WTC11 (cell line): ENCODE measurements around the gene FUZ. TPM values are rescaled to one million over a fixed set of nuclear protein-coding genes. Genes with fewer than 3 reads are reported as not detected.
A peak's percentile ranks its signal among the peaks of the same experiment; 100 is the strongest.

Experiments
- ATAC-seq: fragments of 200-7000 bp; cut with Tn5 transposase; 2 replicates; pipeline ENCODE4 v1.10.0; 2021; ENCODE audit warnings: mild to moderate bottlenecking, moderate library complexity
- CTCF ChIA-PET: fragments of 300-600 bp; sonication (Branson Sonifier 250); formaldehyde crosslinking; loops from one replicate; lab custom pipeline; 2021; ENCODE audit warnings: antibody characterized with exemption; lab: Charles Lee
- POLR2A ChIA-PET: fragments of 350-600 bp; sonication (Branson Sonifier 250); formaldehyde crosslinking; loops from one replicate; lab custom pipeline; 2021; ENCODE audit warnings: antibody characterized with exemption; lab: Charles Lee
- DNase-seq: peaks from one replicate; pipeline ENCODE4 v3.0.0; 2021; ENCODE audit warnings: low spot score
- H3K27ac Mint-ChIP-seq: 2 replicates; pipeline ENCODE4 v1.8.0; 2021; ENCODE audit warnings: mixed read lengths
- H3K27me3 Mint-ChIP-seq: 2 replicates; pipeline ENCODE4 v1.8.0; 2021; ENCODE audit warnings: low read depth, mild to moderate bottlenecking, moderate library complexity, mixed read lengths
- H3K36me3 Mint-ChIP-seq: 2 replicates; pipeline ENCODE4 v1.8.0; 2021; ENCODE audit warnings: mixed read lengths
- H3K4me1 Mint-ChIP-seq: 2 replicates; pipeline ENCODE4 v1.8.0; 2022; ENCODE audit warnings: mixed read lengths
- H3K4me3 Mint-ChIP-seq: 2 replicates; pipeline ENCODE4 v1.8.0; 2021; ENCODE audit warnings: mild to moderate bottlenecking, moderate library complexity, mixed read lengths
- H3K9me3 Mint-ChIP-seq: 2 replicates; pipeline ENCODE4 v1.8.0; 2021; ENCODE audit warnings: mixed read lengths
- ESRRA ChIP-seq: sonication (generic); formaldehyde crosslinking; IDR thresholded peaks from 2 replicates; pipeline ENCODE4 v1.8.1; 2022; ENCODE audit warnings: mild to moderate bottlenecking, missing genetic modification reagents, borderline replicate concordance
- FOXP1 ChIP-seq: sonication (generic); formaldehyde crosslinking; IDR thresholded peaks from 2 replicates; pipeline ENCODE4 v1.8.0; 2022; ENCODE audit warnings: missing genetic modification reagents, mild to moderate bottlenecking, moderate library complexity, borderline replicate concordance
- JUN ChIP-seq: sonication (generic); formaldehyde crosslinking; IDR thresholded peaks from 2 replicates; pipeline ENCODE4 v1.8.0; 2023; ENCODE audit warnings: mild to moderate bottlenecking, missing genetic modification reagents
- PRRX2 ChIP-seq: fragments of 250-450 bp; sonication (Bioruptor Pico); IDR thresholded peaks from 2 replicates; pipeline ENCODE4 v1.8.0; 2021; ENCODE audit warnings: mild to moderate bottlenecking
- TP53 ChIP-seq: sonication (generic); formaldehyde crosslinking; IDR thresholded peaks from 2 replicates; pipeline ENCODE4 v1.8.1; 2023; ENCODE audit warnings: mild to moderate bottlenecking, missing genetic modification reagents
- ZNF121 ChIP-seq: sonication (generic); formaldehyde crosslinking; IDR thresholded peaks from 2 replicates; pipeline ENCODE4 v1.8.0; 2023; ENCODE audit warnings: missing genetic modification reagents
- ZNF219 ChIP-seq: sonication (generic); formaldehyde crosslinking; IDR thresholded peaks from 2 replicates; pipeline ENCODE4 v1.8.0; 2023; ENCODE audit warnings: missing genetic modification reagents, mild to moderate bottlenecking, borderline replicate concordance
- ZNF396 ChIP-seq: fragments of 250-450 bp; sonication (Bioruptor Pico); IDR thresholded peaks from 2 replicates; pipeline ENCODE4 v1.8.0; 2021; ENCODE audit warnings: mild to moderate bottlenecking, moderate library complexity, borderline replicate concordance
- total RNA-seq: library from RNA; stranded (reverse); gene quantifications from 3 replicates; pipeline ENCODE4 v1.2.3, GENCODE V29; 2021
- TF ChIP-seq, protein P1 (sequence below): sonication (generic); formaldehyde crosslinking; IDR thresholded peaks from 2 replicates; pipeline ENCODE4 v1.8.0; 2023; ENCODE audit warnings: mild to moderate bottlenecking, missing genetic modification reagents
- TF ChIP-seq, protein P2 (sequence below): sonication (generic); formaldehyde crosslinking; IDR thresholded peaks from 2 replicates; pipeline ENCODE4 v1.8.0; 2023; ENCODE audit warnings: missing genetic modification reagents, mild to moderate bottlenecking, borderline replicate concordance
- TF ChIP-seq, protein P3 (sequence below): sonication (generic); formaldehyde crosslinking; IDR thresholded peaks from 2 replicates; pipeline ENCODE4 v1.8.1; 2023; ENCODE audit warnings: mild to moderate bottlenecking, moderate library complexity, missing genetic modification reagents
- TF ChIP-seq, protein P4 (sequence below): sonication (generic); formaldehyde crosslinking; IDR thresholded peaks from 2 replicates; pipeline ENCODE4 v1.8.0; 2022; ENCODE audit warnings: mild to moderate bottlenecking, missing genetic modification reagents
- TF ChIP-seq, protein P5 (sequence below): sonication (generic); formaldehyde crosslinking; IDR thresholded peaks from 2 replicates; pipeline ENCODE4 v1.8.1; 2023; ENCODE audit warnings: mild to moderate bottlenecking, missing genetic modification reagents
- TF ChIP-seq, protein P6 (sequence below): sonication (generic); formaldehyde crosslinking; IDR thresholded peaks from 2 replicates; pipeline ENCODE4 v1.8.1; 2023; ENCODE audit warnings: mild to moderate bottlenecking, missing genetic modification reagents
- TF ChIP-seq, protein P7 (sequence below): sonication (generic); formaldehyde crosslinking; IDR thresholded peaks from 2 replicates; pipeline ENCODE4 v1.8.0; 2022; ENCODE audit warnings: mild to moderate bottlenecking, missing genetic modification reagents
- TF ChIP-seq, protein P8 (sequence below): sonication (generic); formaldehyde crosslinking; IDR thresholded peaks from 2 replicates; pipeline ENCODE4 v1.8.0; 2023; ENCODE audit warnings: missing genetic modification reagents

Gene FUZ
- total RNA-seq, 1 experiment from 2014 or later = 35.1 TPM

DNA sequence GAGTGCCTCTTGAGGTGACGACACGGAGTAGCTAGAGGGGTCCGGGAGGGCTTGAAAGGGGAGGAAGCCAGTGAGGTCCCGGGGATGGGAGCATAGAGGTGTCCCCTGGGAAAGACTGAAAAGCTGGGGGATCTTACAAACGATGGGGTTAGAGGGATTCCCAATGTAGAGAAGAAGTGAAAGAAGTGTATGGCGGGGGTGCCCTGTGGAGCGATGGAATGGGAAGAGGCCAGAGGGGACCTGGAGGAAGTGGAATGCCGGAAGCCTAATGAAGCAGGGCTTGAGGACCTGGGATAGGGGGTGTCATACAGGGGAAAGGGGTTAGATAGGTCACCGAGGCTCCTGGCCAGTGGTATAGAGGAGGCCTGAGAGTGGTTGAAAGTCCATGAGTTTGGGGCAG, 45.7 kb downstream of the FUZ start (continued):
- TF ChIP-seq, protein P1, sequence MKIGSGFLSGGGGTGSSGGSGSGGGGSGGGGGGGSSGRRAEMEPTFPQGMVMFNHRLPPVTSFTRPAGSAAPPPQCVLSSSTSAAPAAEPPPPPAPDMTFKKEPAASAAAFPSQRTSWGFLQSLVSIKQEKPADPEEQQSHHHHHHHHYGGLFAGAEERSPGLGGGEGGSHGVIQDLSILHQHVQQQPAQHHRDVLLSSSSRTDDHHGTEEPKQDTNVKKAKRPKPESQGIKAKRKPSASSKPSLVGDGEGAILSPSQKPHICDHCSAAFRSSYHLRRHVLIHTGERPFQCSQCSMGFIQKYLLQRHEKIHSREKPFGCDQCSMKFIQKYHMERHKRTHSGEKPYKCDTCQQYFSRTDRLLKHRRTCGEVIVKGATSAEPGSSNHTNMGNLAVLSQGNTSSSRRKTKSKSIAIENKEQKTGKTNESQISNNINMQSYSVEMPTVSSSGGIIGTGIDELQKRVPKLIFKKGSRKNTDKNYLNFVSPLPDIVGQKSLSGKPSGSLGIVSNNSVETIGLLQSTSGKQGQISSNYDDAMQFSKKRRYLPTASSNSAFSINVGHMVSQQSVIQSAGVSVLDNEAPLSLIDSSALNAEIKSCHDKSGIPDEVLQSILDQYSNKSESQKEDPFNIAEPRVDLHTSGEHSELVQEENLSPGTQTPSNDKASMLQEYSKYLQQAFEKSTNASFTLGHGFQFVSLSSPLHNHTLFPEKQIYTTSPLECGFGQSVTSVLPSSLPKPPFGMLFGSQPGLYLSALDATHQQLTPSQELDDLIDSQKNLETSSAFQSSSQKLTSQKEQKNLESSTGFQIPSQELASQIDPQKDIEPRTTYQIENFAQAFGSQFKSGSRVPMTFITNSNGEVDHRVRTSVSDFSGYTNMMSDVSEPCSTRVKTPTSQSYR (CRISPR knock-in tag) = no peak
- TF ChIP-seq ESRRA (CRISPR knock-in tag) = no peak
- TF ChIP-seq, all 79 proteins: peak for 0

DNA sequence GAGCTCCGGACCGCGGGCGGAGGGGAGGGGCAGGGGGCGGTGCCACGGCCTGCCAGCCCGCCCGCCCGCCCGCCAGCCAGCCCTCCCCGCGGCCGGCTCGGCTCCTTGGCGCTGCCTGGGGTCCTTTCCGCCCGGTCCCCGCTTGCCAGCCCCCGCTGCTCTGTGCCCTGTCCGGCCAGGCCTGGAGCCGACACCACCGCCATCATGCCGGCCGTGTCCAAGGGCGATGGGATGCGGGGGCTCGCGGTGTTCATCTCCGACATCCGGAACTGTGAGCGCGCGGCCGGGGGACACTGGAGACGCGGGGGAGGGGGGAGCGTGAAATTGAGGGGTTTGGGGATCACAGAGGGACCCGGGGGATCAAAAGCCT, 46.2 kb downstream of the FUZ start, which contains the start of gene AP2A1:
Gene AP2A1, plus strand, starts transcription at position 72 of the 370 bp plus-strand sequence. Its CDS starts 133 bp downstream, at position 205.
- Mint-ChIP-seq H3K4me1 (peaks cover 17% of the 10 kb centered on the region), H3K27me3 (no peaks in the 10 kb centered on the region; the same call in 1 of the 2 replicates), H3K27ac (peak within 1 kb of the TSS; percentile 100), H3K9me3 (no peaks in the 10 kb centered on the region), H3K4me3 (peak within 1 kb of the TSS; percentile 94), H3K36me3 (peaks cover 3% of the 10 kb centered on the region; the same call in 1 of the 2 replicates)
- CTCF ChIA-PET = interaction anchor here (0.6 to 2.0 kb wide), 22 partner anchors 16 to 769 kb away, joined by 3 to 16 read pairs (median 4); partner anchors contain the start of genes ADM5, CPT1C and FUZ
- POLR2A ChIA-PET = interaction anchor here (0.6 to 2.1 kb wide), 16 partner anchors 9 to 221 kb away, joined by 3 to 9 read pairs (median 4); partner anchors contain the start of genes FUZ, PRR12, PTOV1 and RRAS
- DNase-seq = no peak
- no peak for ATAC-seq
- TF ChIP-seq, protein P2, sequence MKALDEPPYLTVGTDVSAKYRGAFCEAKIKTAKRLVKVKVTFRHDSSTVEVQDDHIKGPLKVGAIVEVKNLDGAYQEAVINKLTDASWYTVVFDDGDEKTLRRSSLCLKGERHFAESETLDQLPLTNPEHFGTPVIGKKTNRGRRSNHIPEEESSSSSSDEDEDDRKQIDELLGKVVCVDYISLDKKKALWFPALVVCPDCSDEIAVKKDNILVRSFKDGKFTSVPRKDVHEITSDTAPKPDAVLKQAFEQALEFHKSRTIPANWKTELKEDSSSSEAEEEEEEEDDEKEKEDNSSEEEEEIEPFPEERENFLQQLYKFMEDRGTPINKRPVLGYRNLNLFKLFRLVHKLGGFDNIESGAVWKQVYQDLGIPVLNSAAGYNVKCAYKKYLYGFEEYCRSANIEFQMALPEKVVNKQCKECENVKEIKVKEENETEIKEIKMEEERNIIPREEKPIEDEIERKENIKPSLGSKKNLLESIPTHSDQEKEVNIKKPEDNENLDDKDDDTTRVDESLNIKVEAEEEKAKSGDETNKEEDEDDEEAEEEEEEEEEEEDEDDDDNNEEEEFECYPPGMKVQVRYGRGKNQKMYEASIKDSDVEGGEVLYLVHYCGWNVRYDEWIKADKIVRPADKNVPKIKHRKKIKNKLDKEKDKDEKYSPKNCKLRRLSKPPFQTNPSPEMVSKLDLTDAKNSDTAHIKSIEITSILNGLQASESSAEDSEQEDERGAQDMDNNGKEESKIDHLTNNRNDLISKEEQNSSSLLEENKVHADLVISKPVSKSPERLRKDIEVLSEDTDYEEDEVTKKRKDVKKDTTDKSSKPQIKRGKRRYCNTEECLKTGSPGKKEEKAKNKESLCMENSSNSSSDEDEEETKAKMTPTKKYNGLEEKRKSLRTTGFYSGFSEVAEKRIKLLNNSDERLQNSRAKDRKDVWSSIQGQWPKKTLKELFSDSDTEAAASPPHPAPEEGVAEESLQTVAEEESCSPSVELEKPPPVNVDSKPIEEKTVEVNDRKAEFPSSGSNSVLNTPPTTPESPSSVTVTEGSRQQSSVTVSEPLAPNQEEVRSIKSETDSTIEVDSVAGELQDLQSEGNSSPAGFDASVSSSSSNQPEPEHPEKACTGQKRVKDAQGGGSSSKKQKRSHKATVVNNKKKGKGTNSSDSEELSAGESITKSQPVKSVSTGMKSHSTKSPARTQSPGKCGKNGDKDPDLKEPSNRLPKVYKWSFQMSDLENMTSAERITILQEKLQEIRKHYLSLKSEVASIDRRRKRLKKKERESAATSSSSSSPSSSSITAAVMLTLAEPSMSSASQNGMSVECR (CRISPR knock-in tag) = peak; percentile 23; the same call in 1 of the 2 replicates
- no peak for TF ChIP-seq PRRX2
- TF ChIP-seq ZNF219 (CRISPR knock-in tag) = no peak
- TF ChIP-seq, protein P1 (CRISPR knock-in tag) = no peak
- TF ChIP-seq ZNF396 (CRISPR knock-in tag) = no peak
- TF ChIP-seq, protein P3, sequence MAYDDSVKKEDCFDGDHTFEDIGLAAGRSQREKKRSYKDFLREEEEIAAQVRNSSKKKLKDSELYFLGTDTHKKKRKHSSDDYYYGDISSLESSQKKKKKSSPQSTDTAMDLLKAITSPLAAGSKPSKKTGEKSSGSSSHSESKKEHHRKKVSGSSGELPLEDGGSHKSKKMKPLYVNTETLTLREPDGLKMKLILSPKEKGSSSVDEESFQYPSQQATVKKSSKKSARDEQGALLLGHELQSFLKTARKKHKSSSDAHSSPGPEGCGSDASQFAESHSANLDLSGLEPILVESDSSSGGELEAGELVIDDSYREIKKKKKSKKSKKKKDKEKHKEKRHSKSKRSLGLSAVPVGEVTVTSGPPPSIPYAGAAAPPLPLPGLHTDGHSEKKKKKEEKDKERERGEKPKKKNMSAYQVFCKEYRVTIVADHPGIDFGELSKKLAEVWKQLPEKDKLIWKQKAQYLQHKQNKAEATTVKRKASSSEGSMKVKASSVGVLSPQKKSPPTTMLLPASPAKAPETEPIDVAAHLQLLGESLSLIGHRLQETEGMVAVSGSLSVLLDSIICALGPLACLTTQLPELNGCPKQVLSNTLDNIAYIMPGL (CRISPR knock-in tag) = no peak
- TF ChIP-seq, protein P4, sequence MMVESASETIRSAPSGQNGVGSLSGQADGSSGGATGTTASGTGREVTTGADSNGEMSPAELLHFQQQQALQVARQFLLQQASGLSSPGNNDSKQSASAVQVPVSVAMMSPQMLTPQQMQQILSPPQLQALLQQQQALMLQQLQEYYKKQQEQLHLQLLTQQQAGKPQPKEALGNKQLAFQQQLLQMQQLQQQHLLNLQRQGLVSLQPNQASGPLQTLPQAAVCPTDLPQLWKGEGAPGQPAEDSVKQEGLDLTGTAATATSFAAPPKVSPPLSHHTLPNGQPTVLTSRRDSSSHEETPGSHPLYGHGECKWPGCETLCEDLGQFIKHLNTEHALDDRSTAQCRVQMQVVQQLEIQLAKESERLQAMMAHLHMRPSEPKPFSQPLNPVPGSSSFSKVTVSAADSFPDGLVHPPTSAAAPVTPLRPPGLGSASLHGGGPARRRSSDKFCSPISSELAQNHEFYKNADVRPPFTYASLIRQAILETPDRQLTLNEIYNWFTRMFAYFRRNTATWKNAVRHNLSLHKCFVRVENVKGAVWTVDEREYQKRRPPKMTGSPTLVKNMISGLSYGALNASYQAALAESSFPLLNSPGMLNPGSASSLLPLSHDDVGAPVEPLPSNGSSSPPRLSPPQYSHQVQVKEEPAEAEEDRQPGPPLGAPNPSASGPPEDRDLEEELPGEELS = peak; percentile 68; the same call in 1 of the 2 replicates
- TF ChIP-seq TP53 (CRISPR knock-in tag) = no peak
- TF ChIP-seq, protein P5, sequence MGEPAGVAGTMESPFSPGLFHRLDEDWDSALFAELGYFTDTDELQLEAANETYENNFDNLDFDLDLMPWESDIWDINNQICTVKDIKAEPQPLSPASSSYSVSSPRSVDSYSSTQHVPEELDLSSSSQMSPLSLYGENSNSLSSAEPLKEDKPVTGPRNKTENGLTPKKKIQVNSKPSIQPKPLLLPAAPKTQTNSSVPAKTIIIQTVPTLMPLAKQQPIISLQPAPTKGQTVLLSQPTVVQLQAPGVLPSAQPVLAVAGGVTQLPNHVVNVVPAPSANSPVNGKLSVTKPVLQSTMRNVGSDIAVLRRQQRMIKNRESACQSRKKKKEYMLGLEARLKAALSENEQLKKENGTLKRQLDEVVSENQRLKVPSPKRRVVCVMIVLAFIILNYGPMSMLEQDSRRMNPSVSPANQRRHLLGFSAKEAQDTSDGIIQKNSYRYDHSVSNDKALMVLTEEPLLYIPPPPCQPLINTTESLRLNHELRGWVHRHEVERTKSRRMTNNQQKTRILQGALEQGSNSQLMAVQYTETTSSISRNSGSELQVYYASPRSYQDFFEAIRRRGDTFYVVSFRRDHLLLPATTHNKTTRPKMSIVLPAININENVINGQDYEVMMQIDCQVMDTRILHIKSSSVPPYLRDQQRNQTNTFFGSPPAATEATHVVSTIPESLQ (CRISPR knock-in tag) = no peak
- no peak for TF ChIP-seq ZNF121
- TF ChIP-seq, protein P6, sequence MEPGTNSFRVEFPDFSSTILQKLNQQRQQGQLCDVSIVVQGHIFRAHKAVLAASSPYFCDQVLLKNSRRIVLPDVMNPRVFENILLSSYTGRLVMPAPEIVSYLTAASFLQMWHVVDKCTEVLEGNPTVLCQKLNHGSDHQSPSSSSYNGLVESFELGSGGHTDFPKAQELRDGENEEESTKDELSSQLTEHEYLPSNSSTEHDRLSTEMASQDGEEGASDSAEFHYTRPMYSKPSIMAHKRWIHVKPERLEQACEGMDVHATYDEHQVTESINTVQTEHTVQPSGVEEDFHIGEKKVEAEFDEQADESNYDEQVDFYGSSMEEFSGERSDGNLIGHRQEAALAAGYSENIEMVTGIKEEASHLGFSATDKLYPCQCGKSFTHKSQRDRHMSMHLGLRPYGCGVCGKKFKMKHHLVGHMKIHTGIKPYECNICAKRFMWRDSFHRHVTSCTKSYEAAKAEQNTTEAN = no peak
- TF ChIP-seq, protein P7, sequence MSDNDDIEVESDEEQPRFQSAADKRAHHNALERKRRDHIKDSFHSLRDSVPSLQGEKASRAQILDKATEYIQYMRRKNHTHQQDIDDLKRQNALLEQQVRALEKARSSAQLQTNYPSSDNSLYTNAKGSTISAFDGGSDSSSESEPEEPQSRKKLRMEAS (CRISPR knock-in tag) = peak; percentile 34; the same call in 1 of the 2 replicates
- no peak for TF ChIP-seq JUN (CRISPR knock-in tag)
- TF ChIP-seq, protein P8, sequence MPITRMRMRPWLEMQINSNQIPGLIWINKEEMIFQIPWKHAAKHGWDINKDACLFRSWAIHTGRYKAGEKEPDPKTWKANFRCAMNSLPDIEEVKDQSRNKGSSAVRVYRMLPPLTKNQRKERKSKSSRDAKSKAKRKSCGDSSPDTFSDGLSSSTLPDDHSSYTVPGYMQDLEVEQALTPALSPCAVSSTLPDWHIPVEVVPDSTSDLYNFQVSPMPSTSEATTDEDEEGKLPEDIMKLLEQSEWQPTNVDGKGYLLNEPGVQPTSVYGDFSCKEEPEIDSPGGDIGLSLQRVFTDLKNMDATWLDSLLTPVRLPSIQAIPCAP (CRISPR knock-in tag) = no peak
- TF ChIP-seq FOXP1 = 0 out of 2 replicates have a peak, but pooled peaks have one; percentile 29
